Measurements from ENCODE around the gene MTA1.
A peak's percentile ranks its signal among the peaks of the same experiment; 100 is the strongest.

MTA1 gene

DNA sequence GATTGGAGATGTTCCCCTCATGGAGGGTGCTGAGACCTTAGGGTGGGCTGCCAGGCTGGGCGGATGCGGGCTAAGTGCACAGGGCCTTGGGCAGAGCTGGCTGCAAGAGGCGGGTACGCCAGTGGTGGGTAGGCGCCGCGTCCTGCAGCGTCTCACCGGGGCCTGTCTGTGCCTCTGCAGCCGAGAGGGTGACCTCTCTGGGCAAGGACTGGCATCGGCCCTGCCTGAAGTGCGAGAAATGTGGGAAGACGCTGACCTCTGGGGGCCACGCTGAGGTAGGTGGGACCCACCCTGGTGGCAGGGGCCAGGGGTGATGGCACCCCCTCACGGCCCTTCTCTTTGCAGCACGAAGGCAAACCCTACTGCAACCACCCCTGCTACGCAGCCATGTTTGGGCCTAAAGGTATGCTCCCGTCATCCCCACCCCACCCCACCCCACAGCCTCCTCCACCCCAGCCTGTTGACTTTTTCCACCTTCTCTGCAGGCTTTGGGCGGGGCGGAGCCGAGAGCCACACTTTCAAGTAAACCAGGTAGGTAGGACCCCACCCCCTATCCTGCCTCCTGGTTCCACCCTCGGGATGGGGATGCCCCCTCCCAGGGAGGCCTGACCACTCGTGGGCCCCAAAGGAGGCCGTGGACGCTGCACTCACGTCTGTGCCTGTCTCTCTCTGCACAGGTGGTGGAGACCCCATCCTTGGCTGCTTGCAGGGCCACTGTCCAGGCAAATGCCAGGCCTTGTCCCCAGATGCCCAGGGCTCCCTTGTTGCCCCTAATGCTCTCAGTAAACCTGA lies 68.6 kb downstream of the MTA1 start:
- no peak overlapping the region; the same call in 1 of the 2 replicates for H3K4me3 ChIP-seq (ENCODE audit: low read depth, low read length)
- POLR2A ChIA-PET, result no interaction called here

DNA sequence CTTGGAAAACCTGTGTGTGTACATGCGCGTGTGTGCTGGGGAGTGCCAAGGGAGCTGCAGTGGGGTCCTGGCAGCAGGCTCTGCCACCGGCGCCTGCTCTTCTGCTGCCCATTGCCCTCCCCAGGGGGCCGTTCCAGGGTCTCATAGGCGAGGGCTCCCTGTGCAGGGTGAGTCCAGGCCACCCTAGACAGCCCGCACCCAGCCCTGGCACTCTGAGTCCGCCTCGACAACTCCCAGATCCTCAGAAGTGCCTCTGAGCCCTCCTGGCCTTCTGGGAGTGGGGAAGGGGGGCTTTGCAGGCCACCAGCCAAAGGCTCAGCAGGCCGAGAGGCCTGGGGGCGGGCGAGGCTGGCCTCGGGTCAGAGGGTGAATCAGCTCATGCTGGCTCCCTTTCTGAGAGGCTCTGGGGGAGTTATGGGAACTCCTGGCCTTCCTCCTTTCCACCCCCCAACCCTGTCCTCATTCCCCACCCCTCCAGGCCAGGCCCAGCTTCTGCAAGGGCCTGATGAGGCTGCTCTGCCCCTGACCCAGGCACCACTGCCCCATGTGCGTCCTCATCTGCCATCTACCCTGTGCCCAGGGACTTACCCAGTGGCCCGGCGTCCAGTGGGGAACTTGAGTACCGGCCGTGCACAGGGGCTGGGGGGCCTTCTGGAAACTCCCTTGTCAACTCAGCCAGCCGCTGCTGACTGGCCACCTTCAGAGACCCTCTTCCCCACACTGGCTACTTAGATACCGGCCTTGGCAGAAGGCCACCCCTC lies 69.3 kb downstream of the MTA1 start:
- no peak for DNase-seq (ENCODE audit: low read depth, low spot score)
- CTCF ChIA-PET, result interaction anchor here (0.7 to 4.6 kb wide), 24 partner anchors 8 to 399 kb away, joined by 3 to 91 read pairs (median 4); partner anchors contain the start of gene BRF1
- POLR2A ChIA-PET, result interaction anchor here (2.1 kb wide), 1 partner anchor 8 kb away, joined by 17 read pairs; no protein-coding TSS in a partner anchor
- TF ChIP-seq, protein P1, sequence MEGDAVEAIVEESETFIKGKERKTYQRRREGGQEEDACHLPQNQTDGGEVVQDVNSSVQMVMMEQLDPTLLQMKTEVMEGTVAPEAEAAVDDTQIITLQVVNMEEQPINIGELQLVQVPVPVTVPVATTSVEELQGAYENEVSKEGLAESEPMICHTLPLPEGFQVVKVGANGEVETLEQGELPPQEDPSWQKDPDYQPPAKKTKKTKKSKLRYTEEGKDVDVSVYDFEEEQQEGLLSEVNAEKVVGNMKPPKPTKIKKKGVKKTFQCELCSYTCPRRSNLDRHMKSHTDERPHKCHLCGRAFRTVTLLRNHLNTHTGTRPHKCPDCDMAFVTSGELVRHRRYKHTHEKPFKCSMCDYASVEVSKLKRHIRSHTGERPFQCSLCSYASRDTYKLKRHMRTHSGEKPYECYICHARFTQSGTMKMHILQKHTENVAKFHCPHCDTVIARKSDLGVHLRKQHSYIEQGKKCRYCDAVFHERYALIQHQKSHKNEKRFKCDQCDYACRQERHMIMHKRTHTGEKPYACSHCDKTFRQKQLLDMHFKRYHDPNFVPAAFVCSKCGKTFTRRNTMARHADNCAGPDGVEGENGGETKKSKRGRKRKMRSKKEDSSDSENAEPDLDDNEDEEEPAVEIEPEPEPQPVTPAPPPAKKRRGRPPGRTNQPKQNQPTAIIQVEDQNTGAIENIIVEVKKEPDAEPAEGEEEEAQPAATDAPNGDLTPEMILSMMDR (IDR thresholded peaks at IDR 0.05; ENCODE audit: insufficient read depth, low read length, missing control alignments), result no peak
- no peak overlapping the region for H3K4me3 ChIP-seq (ENCODE audit: low read depth, low read length)

More for the DNA sequence above, 68.6 kb downstream of the MTA1 start:
- DNase-seq (ENCODE audit: low read depth, low spot score), result no peak
- TF ChIP-seq, protein P1 (IDR thresholded peaks at IDR 0.05; ENCODE audit: insufficient read depth, low read length, missing control alignments), result no peak
- CTCF ChIA-PET, result interaction anchor here (0.7 to 4.6 kb wide), 5 partner anchors 7 to 123 kb away, joined by 3 to 91 read pairs (median 16); no protein-coding TSS in a partner anchor

DNA sequence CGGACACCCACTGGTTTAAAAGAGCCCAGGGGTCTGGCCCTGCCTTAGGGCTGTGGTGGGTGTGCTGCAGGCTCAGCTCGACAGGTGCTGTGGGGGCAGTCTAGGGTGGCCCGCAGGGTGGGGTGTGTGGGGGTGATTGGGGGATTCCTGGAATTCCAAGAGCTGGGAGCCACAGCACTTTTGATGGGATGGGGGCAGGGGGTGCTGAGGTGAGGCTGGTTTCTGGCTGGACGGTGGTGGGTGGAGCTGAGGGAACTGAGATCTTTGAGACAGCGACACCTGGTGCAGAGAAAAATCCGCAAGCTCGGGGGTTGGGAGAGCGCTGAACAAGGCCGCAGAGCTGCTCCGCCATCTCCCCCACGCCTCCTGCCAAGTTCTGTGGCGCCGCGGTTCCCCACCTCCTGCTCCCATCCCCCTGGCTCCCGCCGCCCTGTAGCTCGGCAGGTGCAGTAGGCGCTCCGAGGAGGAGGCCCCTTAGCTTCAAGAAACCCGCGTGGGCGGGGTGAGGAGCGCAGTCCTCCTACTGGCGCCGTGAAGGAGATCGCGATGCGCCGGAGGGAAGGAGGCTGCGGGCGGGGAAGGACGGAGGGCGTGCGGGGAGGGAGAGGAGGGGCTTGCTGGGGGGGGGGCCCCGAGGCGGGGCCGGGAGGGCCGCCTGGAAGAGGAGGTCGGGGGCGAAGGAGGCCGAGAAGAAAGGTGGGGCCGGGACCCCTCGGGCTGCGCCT lies 70.1 kb downstream of the MTA1 start:
- ChIA-PET POLR2A (interaction anchor here (2.1 kb wide), 1 partner anchor 9 kb away, joined by 17 read pairs; no protein-coding TSS in a partner anchor), CTCF (interaction anchor here (0.8 to 4.6 kb wide), 32 partner anchors 8 to 399 kb away, joined by 3 to 91 read pairs (median 4); partner anchors contain the start of gene BRF1)
- DNase-seq (ENCODE audit: low read depth, low spot score), result no peak
- TF ChIP-seq, protein P1 (IDR thresholded peaks at IDR 0.05; ENCODE audit: insufficient read depth, low read length, missing control alignments), result peak; percentile 65
- H3K4me3 ChIP-seq (ENCODE audit: low read depth, low read length), result peak overlapping the region; percentile 71

DNA sequence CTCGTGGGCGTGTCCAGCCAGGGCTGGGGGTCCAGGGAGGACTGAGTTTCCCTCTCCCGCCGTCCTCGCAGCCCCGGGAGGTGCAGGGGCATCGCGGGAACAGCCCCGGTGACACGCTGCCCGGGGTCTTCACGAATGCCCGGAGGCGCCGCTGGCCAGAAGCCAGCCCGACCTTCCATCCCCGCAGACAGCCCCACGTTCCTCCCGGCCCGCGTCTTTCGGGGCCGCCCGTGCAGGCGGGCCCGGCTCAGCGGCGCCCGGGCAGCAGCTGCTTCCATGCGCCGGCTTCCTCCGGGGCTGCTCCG lies 70.6 kb downstream of the MTA1 start:
- peak overlapping the region; percentile 71 for H3K4me3 ChIP-seq (ENCODE audit: low read depth, low read length)
- CTCF ChIA-PET, result interaction anchor here (0.8 to 4.6 kb wide), 29 partner anchors 9 to 287 kb away, joined by 3 to 91 read pairs (median 5); partner anchors contain the start of gene BRF1
- no peak for DNase-seq (ENCODE audit: low read depth, low spot score)
- TF ChIP-seq, protein P1 (IDR thresholded peaks at IDR 0.05; ENCODE audit: insufficient read depth, low read length, missing control alignments), result no peak
- POLR2A ChIA-PET, result interaction anchor here (2.1 kb wide), 1 partner anchor 9 kb away, joined by 17 read pairs; no protein-coding TSS in a partner anchor

DNA sequence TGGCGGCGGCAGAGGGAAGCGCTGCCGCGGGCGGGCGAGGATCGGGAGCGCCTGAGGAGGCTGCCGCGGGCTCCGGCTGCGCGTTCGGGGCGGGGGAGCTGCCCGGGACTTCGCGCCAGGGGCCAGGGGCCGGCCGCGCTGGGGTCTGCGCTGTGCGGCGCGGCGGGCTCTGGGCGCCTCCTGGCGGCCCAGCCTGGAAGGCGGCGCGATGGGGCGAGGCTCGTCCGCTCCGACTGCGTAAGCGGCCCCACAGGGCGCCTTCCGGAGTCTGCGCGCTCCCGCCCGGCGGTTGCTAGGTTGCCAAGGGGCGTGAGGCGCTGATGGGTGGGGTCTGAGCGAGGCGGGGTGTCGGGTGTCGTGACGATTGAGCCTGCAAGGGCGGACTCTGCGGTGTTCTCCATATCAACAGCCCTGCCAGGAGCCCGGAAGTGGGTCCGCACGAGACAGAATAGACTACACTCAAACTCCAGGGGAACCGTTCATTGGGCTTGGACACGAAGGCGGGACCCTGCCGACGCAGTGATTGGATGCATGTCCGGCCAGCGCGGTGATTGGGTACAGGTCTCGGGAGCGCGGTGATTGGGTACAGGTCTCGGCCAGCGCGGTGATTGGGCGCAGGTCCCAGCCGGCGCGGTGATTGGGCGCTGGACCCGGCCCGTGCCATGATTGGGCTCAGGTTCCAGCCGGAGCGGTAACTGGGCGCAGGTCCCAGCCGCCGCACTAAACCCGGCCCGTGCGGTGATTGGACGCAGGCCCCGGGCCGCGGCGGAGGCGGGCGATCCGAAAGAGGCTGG lies 71.1 kb downstream of the MTA1 start, which contains the start of gene TEDC1:
Gene TEDC1, plus strand, starts transcription at position 675 of the 794 bp plus-strand sequence. CDS start 130 bp downstream, outside the sequence.
- TF ChIP-seq, protein P1 (IDR thresholded peaks at IDR 0.05; ENCODE audit: insufficient read depth, low read length, missing control alignments), result peak; percentile 77
- DNase-seq (ENCODE audit: low read depth, low spot score), result peak; percentile 100
- peak within 1 kb of the TSS; percentile 71 for H3K4me3 ChIP-seq (ENCODE audit: low read depth, low read length)
- ChIA-PET CTCF (interaction anchor here (0.8 to 4.6 kb wide), 29 partner anchors 9 to 288 kb away, joined by 3 to 91 read pairs (median 5); partner anchors contain the start of gene BRF1), POLR2A (interaction anchor here (2.1 kb wide), 1 partner anchor 10 kb away, joined by 17 read pairs; no protein-coding TSS in a partner anchor)
